BJ (cell line): ENCODE data around the gene TMEM255A. TPM values are rescaled to one million over a fixed set of nuclear protein-coding genes. Genes with fewer than 3 reads are reported as not detected.

ENCODE experiments used
- CTCF ChIA-PET: fragments of 350-600 bp; formaldehyde crosslinking; extraction: SDS; loops from one replicate; lab custom pipeline; 2021; ENCODE audit warnings: antibody characterized with exemption, inconsistent platforms; lab: Yijun Ruan, JAX
- POLR2A ChIA-PET: fragments of 300-600 bp; sonication (Branson Sonifier 250); formaldehyde crosslinking; extraction: SDS; loops from one replicate; lab custom pipeline; 2021; ENCODE audit warnings: antibody characterized with exemption; lab: Charles Lee
- DNase-seq: peaks from one replicate; pipeline ENCODE4 v3.0.0-alpha.2; 2011; ENCODE audit warnings: low read depth
- H3K27me3 ChIP-seq: 2 replicates; pipeline ENCODE4 v1.6.0; 2011; ENCODE audit warnings: low read length; ENCODE audit not compliant: control insufficient read depth, insufficient read depth
- H3K36me3 ChIP-seq: 2 replicates; pipeline ENCODE4 v1.5.1; 2011; ENCODE audit warnings: low read length; ENCODE audit not compliant: control insufficient read depth, insufficient read depth
- H3K4me3 ChIP-seq: 2 replicates; pipeline ENCODE4 v1.5.1; 2011; ENCODE audit warnings: low read depth, mild to moderate bottlenecking, control low read depth, low read length
- CTCF ChIP-seq: IDR thresholded peaks from 2 replicates; pipeline ENCODE4 v1.5.1; 2011; ENCODE audit warnings: low read depth, mild to moderate bottlenecking, control low read depth, inconsistent platforms, low read length, moderate library complexity; ENCODE audit not compliant: insufficient read depth
- polyA plus RNA-seq: library from polyadenylated mRNA; depleted of rRNA; stranded (reverse); fragments of >200 nt; gene quantifications from 2 replicates; pipeline ENCODE4 v1.2.3, GENCODE V29; 2011

TMEM255A gene
- polyA plus RNA-seq, 1 experiment: 0.10 TPM

DNA sequence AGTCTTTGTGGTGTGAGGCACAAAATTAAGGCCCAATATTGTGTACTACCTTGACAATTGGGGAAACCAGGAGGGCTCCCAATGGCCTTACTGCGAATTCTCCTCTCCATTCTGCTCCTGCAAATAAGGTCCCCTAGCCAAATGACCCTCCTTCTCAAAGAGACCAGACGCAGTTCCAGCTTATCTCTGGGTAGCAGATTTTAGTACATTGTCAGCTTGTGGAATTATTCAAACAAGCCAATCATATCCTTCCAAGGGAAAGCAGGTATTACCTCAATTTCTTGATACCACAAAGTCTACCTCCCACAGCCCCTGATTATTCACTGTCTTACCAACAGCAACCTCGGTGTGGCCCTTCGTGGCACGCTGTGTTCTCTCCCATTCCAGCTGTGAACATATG is 68.4 kb downstream of the TMEM255A start:
- DNase-seq: no peak
- POLR2A ChIA-PET: no interaction called here
- CTCF ChIA-PET: interaction anchor here (0.6 kb wide), 1 partner anchor 29 kb away, joined by 3 read pairs; no protein-coding TSS in a partner anchor

GRCh38 chrX:120238933-120239332 is 72.3 kb downstream of the TMEM255A start:
- CTCF ChIA-PET: no interaction called here
- no peaks in the 10 kb centered on the region for H3K36me3 ChIP-seq
- DNase-seq: no peak
- POLR2A ChIA-PET: no interaction called here
- no peak overlapping the region for H3K4me3 ChIP-seq
- TF ChIP-seq CTCF: no peak
- no peaks in the 10 kb centered on the region for H3K27me3 ChIP-seq

More for the DNA sequence above, 68.4 kb downstream of the TMEM255A start:
- H3K36me3 ChIP-seq: no peaks in the 10 kb centered on the region
- TF ChIP-seq CTCF: no peak
- no peak overlapping the region for H3K4me3 ChIP-seq
- H3K27me3 ChIP-seq: 0 out of 2 replicates have a peak, but pooled peaks cover 3% of the 10 kb centered on the region

DNA sequence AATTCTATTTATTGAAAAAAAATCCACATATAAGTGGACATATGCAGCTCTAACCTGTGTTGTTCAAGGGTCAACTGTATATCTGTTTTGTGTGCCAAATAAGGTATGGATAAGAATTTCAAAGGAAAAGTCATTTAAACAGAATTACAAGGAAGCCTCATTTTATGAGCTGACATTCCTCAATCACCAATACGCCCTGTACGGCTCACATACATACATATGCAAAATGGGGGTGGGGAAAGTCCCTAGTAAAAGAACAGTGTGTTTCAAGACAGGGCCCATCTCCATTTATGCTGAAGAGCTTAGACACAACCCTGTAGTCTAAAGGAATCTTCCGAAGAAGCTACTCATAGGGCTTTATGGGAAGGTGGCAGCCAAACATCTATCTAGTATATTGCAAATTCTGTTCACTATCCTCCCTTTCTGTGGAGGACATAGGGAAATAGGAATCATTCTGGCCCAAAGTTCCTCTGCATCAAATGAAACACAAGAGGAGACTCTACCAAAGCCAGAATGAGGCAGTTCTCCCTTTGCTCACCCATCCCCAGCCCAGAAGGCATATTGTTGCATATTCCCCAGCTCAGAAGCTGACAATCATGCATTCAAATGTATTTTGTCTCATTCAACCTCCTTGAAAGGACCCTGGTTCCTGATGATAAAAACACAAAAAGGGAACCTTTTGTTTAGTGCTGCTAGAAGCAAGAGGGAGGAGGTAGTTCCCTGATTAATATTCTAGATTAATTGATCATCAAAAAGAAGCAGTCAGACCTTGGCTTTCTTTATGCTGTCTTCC is 74.4 kb downstream of the TMEM255A start:
- H3K27me3 ChIP-seq: no peaks in the 10 kb centered on the region
- DNase-seq: no peak
- no peak overlapping the region for H3K4me3 ChIP-seq
- ChIA-PET CTCF (no interaction called here), POLR2A (no interaction called here)
- no peak for TF ChIP-seq CTCF
- no peaks in the 10 kb centered on the region for H3K36me3 ChIP-seq

- no peaks in the 10 kb centered on the region for H3K27me3 ChIP-seq
- ChIA-PET CTCF (interaction anchor here (0.6 kb wide), 1 partner anchor 1356 kb away, joined by 3 read pairs; no protein-coding TSS in a partner anchor), POLR2A (no interaction called here)
- no peak for TF ChIP-seq CTCF
- H3K4me3 ChIP-seq: no peak overlapping the region
- DNase-seq: no peak
- no peaks in the 10 kb centered on the region for H3K36me3 ChIP-seq
Measured at GRCh38 chrX:120235284-120235683, 76.0 kb downstream of the TMEM255A start.

- Histone ChIP-seq H3K27me3 (no peaks in the 10 kb centered on the region), H3K4me3 (no peak overlapping the region), H3K36me3 (no peaks in the 10 kb centered on the region)
- DNase-seq: no peak
- POLR2A ChIA-PET: no interaction called here
- no peak for TF ChIP-seq CTCF
- CTCF ChIA-PET: interaction anchor here (1.3 to 4.9 kb wide), 2 partner anchors 14 to 15 kb away, joined by 4 to 19 read pairs; no protein-coding TSS in a partner anchor
Measured at GRCh38 chrX:120228187-120228908, 82.9 kb downstream of the TMEM255A start.
